ENCODE measurements around the gene NPEPL1. TPM values are rescaled to one million over a fixed set of nuclear protein-coding genes. Genes with fewer than 3 reads are reported as not detected.
A peak's percentile ranks its signal among the peaks of the same experiment; 100 is the strongest.

The NPEPL1 gene
- total and polyA plus RNA-seq, 10 of the 15 experiments (the other 5 are each of a cell fraction or from before 2014, with no cell fraction given): 0.08 to 21.3 (median 10.2) TPM

DNA sequence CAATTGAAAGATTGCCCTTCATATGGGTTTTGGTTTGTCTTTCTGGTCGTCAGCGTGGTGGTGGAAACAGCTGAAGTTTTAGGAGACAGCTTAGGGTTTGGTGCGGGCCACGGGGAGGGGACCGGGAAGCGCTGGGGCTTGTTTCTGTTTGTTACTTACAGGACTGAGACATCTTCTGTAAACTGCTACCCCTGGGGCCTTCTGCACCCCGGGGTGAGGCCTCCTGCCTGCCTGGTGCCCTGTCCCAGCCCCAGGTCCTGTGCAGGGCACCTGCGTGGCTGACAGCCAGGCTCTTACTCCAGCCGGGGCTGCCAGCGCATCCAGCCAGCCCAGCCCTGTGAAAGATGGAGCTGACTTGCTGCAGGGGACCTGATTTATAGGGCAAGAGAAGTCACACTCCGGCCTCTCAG is 22.8 kb downstream of the NPEPL1 start:
- SMC1A ChIA-PET (ENCODE audit: uncharacterized antibody, unreplicated experiment): no interaction called here
- no peak overlapping the region for H3K9ac ChIP-seq (ENCODE audit: control insufficient read depth, insufficient read depth, low read length)
- TF ChIP-seq FOS (IDR thresholded peaks at IDR 0.05; ENCODE audit: borderline replicate concordance, extremely low read depth, insufficient read length): no peak
- no peak for TF ChIP-seq ZNF622 (IDR thresholded peaks at IDR 0.05)
- TF ChIP-seq SMAD1 (IDR thresholded peaks at IDR 0.05; ENCODE audit: low read depth, partially characterized antibody): no peak
- TF ChIP-seq CEBPB (IDR thresholded peaks at IDR 0.05; ENCODE audit: borderline replicate concordance in 1 of 2, low read depth in 2 of 2, low read length in 2 of 2): no peak
- no peak for TF ChIP-seq SIX5 (IDR thresholded peaks at IDR 0.05; ENCODE audit: low read depth, low read length, severe bottlenecking)
- TF ChIP-seq CHD1 (IDR thresholded peaks at IDR 0.05; ENCODE audit: low read depth, low read length): no peak
- TF ChIP-seq, protein P1, sequence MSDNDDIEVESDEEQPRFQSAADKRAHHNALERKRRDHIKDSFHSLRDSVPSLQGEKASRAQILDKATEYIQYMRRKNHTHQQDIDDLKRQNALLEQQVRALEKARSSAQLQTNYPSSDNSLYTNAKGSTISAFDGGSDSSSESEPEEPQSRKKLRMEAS (IDR thresholded peaks at IDR 0.05; ENCODE audit: low read depth, low read length): no peak
- no peak for TF ChIP-seq FOXM1 (IDR thresholded peaks at IDR 0.05; ENCODE audit: low read depth, low read length)
- TF ChIP-seq SUZ12 (IDR thresholded peaks at IDR 0.05; ENCODE audit: unreplicated experiment): no peak
- no peak for TF ChIP-seq SREBF1 (IDR thresholded peaks at IDR 0.05; ENCODE audit: low read length)
- TF ChIP-seq, protein P2, sequence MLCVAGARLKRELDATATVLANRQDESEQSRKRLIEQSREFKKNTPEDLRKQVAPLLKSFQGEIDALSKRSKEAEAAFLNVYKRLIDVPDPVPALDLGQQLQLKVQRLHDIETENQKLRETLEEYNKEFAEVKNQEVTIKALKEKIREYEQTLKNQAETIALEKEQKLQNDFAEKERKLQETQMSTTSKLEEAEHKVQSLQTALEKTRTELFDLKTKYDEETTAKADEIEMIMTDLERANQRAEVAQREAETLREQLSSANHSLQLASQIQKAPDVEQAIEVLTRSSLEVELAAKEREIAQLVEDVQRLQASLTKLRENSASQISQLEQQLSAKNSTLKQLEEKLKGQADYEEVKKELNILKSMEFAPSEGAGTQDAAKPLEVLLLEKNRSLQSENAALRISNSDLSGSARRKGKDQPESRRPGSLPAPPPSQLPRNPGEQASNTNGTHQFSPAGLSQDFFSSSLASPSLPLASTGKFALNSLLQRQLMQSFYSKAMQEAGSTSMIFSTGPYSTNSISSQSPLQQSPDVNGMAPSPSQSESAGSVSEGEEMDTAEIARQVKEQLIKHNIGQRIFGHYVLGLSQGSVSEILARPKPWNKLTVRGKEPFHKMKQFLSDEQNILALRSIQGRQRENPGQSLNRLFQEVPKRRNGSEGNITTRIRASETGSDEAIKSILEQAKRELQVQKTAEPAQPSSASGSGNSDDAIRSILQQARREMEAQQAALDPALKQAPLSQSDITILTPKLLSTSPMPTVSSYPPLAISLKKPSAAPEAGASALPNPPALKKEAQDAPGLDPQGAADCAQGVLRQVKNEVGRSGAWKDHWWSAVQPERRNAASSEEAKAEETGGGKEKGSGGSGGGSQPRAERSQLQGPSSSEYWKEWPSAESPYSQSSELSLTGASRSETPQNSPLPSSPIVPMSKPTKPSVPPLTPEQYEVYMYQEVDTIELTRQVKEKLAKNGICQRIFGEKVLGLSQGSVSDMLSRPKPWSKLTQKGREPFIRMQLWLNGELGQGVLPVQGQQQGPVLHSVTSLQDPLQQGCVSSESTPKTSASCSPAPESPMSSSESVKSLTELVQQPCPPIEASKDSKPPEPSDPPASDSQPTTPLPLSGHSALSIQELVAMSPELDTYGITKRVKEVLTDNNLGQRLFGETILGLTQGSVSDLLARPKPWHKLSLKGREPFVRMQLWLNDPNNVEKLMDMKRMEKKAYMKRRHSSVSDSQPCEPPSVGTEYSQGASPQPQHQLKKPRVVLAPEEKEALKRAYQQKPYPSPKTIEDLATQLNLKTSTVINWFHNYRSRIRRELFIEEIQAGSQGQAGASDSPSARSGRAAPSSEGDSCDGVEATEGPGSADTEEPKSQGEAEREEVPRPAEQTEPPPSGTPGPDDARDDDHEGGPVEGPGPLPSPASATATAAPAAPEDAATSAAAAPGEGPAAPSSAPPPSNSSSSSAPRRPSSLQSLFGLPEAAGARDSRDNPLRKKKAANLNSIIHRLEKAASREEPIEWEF (IDR thresholded peaks at IDR 0.05; ENCODE audit: insufficient replicate concordance, low read depth, low read length): no peak
- TF ChIP-seq, protein P3, sequence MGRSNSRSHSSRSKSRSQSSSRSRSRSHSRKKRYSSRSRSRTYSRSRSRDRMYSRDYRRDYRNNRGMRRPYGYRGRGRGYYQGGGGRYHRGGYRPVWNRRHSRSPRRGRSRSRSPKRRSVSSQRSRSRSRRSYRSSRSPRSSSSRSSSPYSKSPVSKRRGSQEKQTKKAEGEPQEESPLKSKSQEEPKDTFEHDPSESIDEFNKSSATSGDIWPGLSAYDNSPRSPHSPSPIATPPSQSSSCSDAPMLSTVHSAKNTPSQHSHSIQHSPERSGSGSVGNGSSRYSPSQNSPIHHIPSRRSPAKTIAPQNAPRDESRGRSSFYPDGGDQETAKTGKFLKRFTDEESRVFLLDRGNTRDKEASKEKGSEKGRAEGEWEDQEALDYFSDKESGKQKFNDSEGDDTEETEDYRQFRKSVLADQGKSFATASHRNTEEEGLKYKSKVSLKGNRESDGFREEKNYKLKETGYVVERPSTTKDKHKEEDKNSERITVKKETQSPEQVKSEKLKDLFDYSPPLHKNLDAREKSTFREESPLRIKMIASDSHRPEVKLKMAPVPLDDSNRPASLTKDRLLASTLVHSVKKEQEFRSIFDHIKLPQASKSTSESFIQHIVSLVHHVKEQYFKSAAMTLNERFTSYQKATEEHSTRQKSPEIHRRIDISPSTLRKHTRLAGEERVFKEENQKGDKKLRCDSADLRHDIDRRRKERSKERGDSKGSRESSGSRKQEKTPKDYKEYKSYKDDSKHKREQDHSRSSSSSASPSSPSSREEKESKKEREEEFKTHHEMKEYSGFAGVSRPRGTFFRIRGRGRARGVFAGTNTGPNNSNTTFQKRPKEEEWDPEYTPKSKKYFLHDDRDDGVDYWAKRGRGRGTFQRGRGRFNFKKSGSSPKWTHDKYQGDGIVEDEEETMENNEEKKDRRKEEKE (IDR thresholded peaks at IDR 0.05): no peak
- TF ChIP-seq PAX8 (IDR thresholded peaks at IDR 0.05): no peak
- TF ChIP-seq POLR2AphosphoS5 (IDR thresholded peaks at IDR 0.05; ENCODE audit: low read length): no peak

More for the DNA sequence above, 22.8 kb downstream of the NPEPL1 start:
- no peak overlapping the region for H3K4me3 ChIP-seq
- FAIRE-seq (no peak), ATAC-seq (no peak), DNase-seq (ENCODE audit: low read depth, low spot score) (no peak)
- H3K79me2 ChIP-seq (ENCODE audit: control insufficient read depth, insufficient read depth, low read length): no peaks in the 10 kb centered on the region
- CTCF ChIA-PET: no interaction called here
- no peak overlapping the region for H3K4me2 ChIP-seq (ENCODE audit: control insufficient read depth, insufficient read depth)
- POLR2A ChIA-PET: no interaction called here
- TSS peak; percentile 65 for BruUV-seq (replicated peaks)
- no peaks in the 10 kb centered on the region for H3K27me3 ChIP-seq (replicated peaks in 1 of 2; ENCODE audit: control insufficient read depth in 2 of 2, insufficient read depth in 2 of 2, low read length in 1 of 2)
- in situ Hi-C loops (cut with MboI) (no loop called here), intact Hi-C loops (cut with micrococcal nuclease; ENCODE audit: unreplicated experiment) (no loop called here)
- no peaks in the 10 kb centered on the region for H3K4me1 ChIP-seq (ENCODE audit: control insufficient read depth, insufficient read depth, low read length)
- no peaks in the 10 kb centered on the region for H3K9me3 ChIP-seq (replicated peaks; ENCODE audit: control insufficient read depth, insufficient read depth, low read length)
- RAD21 ChIA-PET (ENCODE audit: unreplicated experiment): no interaction called here
- 84% methylated on average over 11 of the region's 11 CpGs for WGBS (ENCODE audit: insufficient coverage, insufficient replicate concordance, low lambda C conversion rate, missing lambda C conversion rate)
- H3K36me3 ChIP-seq (ENCODE audit: control insufficient read depth in 2 of 2, insufficient read depth in 2 of 2, low read length in 1 of 2): no peaks in the 10 kb centered on the region
- no peaks in the 10 kb centered on the region for H4K20me1 ChIP-seq (ENCODE audit: control insufficient read depth, insufficient read depth)
- H3K27ac ChIP-seq (ENCODE audit: control insufficient read depth, insufficient read depth): no peak overlapping the region
- H2AFZ ChIP-seq (ENCODE audit: control insufficient read depth, low read depth, low read length): no peak overlapping the region

Data from GM12878 (cell line).